ENCODE measurements around the gene NDST1. TPM values are rescaled to one million over a fixed set of nuclear protein-coding genes. Genes with fewer than 3 reads are reported as not detected.

Gene NDST1
- total RNA-seq, 1 experiment from 2014 or later = 33.1 TPM

DNA sequence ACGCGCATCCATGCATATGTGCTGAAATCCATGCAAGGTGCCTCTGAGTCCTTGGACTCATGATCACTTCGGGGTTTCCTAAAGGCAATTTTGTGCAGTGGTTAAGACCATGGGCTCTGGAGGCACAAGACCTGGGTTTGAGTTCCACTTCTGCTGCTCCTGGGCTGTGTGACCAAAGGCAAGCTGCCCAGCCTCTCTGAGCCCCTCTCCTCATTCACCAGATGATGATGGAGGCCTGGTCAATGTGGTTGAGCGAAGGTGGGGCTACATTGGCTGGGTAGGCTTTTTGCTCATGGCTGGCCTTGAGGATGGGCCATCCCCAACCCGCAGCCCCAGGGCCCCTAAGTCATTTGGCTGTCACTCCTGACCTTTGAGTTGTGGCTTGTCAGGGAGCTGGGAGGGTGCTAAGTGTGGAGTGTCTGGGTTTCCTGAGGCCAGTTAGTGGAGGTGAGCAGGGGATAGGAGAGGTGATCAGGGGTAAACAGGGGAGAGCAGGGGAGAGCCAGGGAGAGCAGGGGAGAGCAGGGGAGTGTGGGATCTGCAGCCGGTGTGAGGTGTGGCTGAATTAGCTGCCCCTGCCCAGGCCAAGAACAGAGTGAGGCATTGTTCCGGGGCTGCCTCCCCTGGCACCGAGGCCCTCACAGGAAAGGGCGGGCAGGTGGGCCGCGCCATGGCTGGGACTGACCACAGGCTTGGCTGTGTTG lies 68.0 kb downstream of the NDST1 start:
- intact Hi-C loops (cut with micrococcal nuclease) = no loop called here
- H3K4me2 ChIP-seq (ENCODE audit: low read length) = no peak overlapping the region
- no peak for DNase-seq (ENCODE audit: low read depth, low spot score)
- POLR2A ChIA-PET = no interaction called here
- no peaks in the 10 kb centered on the region for H3K9me3 ChIP-seq (ENCODE audit: control insufficient read depth in 1 of 2, insufficient read depth in 1 of 2, low read depth in 1 of 2, low read length in 2 of 2)
- H3K27ac ChIP-seq (ENCODE audit: low read depth, low read length) = no peak overlapping the region
- H3K4me3 ChIP-seq (replicated peaks in 1 of 2; ENCODE audit: low read depth in 1 of 2, low read length in 2 of 2) = no peak overlapping the region
- H4K20me1 ChIP-seq (ENCODE audit: insufficient read depth) = no peaks in the 10 kb centered on the region
- no peak overlapping the region for H3K9ac ChIP-seq (ENCODE audit: low read length)
- TF ChIP-seq SIN3A (IDR thresholded peaks at IDR 0.05; ENCODE audit: low read depth) = no peak
- no peak for TF ChIP-seq TCF7L2 (IDR thresholded peaks at IDR 0.05; ENCODE audit: borderline replicate concordance, extremely low read depth, insufficient read depth, insufficient read length)
- no peak for TF ChIP-seq EZH2 (IDR thresholded peaks at IDR 0.05)
- TF ChIP-seq POLR2A (IDR thresholded peaks at IDR 0.05; ENCODE audit: borderline replicate concordance, extremely low read depth, insufficient read depth, insufficient read length) = no peak
- TF ChIP-seq JUND (IDR thresholded peaks at IDR 0.05) = no peak
- TF ChIP-seq CBX3 (IDR thresholded peaks at IDR 0.05; ENCODE audit: low read depth) = no peak
- TF ChIP-seq CEBPB (IDR thresholded peaks at IDR 0.05; ENCODE audit: low read depth) = no peak
- H3K27me3 ChIP-seq (ENCODE audit: insufficient read depth, low read length) = no peaks in the 10 kb centered on the region
- no TSS peak for BruUV-seq (replicated peaks)
- no peak overlapping the region for H2AFZ ChIP-seq (ENCODE audit: low read depth, low read length, poor library complexity, severe bottlenecking)
- H3K4me1 ChIP-seq (ENCODE audit: control insufficient read depth in 1 of 2, insufficient read depth in 2 of 2, low read length in 2 of 2) = no peaks in the 10 kb centered on the region
- no peak for ATAC-seq
- RAD21 ChIA-PET (ENCODE audit: low non-redundant PET in 1 of 2, low total read pairs in 2 of 2, uncharacterized antibody in 2 of 2, unreplicated experiment in 2 of 2) = no interaction called here
- CTCF ChIA-PET = no interaction called here
- H3K36me3 ChIP-seq (ENCODE audit: control insufficient read depth in 1 of 2, insufficient read depth in 2 of 2, low read length in 2 of 2) = no peaks in the 10 kb centered on the region
- no peaks in the 10 kb centered on the region for H3K9me2 ChIP-seq (ENCODE audit: insufficient read depth)
- no peaks in the 10 kb centered on the region for H3K79me2 ChIP-seq (ENCODE audit: insufficient read depth, low read length)

GRCh38 chr5:150576449-150576949 lies 68.6 kb downstream of the NDST1 start:
- DNase-seq (ENCODE audit: low read depth, low spot score) = no peak
- Histone ChIP-seq H3K79me2 (ENCODE audit: insufficient read depth, low read length) (no peaks in the 10 kb centered on the region), H3K36me3 (ENCODE audit: control insufficient read depth in 1 of 2, insufficient read depth in 2 of 2, low read length in 2 of 2) (no peaks in the 10 kb centered on the region), H3K4me2 (ENCODE audit: low read length) (no peak overlapping the region), H3K4me3 (replicated peaks in 1 of 2; ENCODE audit: low read depth in 1 of 2, low read length in 2 of 2) (no peak overlapping the region), H3K4me1 (ENCODE audit: control insufficient read depth in 1 of 2, insufficient read depth in 2 of 2, low read length in 2 of 2) (no peaks in the 10 kb centered on the region), H3K27ac (ENCODE audit: low read depth, low read length) (no peak overlapping the region), H4K20me1 (ENCODE audit: insufficient read depth) (no peaks in the 10 kb centered on the region), H3K27me3 (ENCODE audit: insufficient read depth, low read length) (no peaks in the 10 kb centered on the region), H2AFZ (ENCODE audit: low read depth, low read length, poor library complexity, severe bottlenecking) (no peak overlapping the region), H3K9me2 (ENCODE audit: insufficient read depth) (no peaks in the 10 kb centered on the region), H3K9me3 (ENCODE audit: control insufficient read depth in 1 of 2, insufficient read depth in 1 of 2, low read depth in 1 of 2, low read length in 2 of 2) (no peaks in the 10 kb centered on the region), H3K9ac (ENCODE audit: low read length) (no peak overlapping the region)
- BruUV-seq (replicated peaks) = no TSS peak
- RAD21 ChIA-PET (ENCODE audit: low non-redundant PET in 1 of 2, low total read pairs in 2 of 2, uncharacterized antibody in 2 of 2, unreplicated experiment in 2 of 2) = no interaction called here
- POLR2A ChIA-PET = no interaction called here
- TF ChIP-seq CBX3 (IDR thresholded peaks at IDR 0.05; ENCODE audit: low read depth) (no peak), ELF1 (IDR thresholded peaks at IDR 0.05; ENCODE audit: borderline replicate concordance, low read depth) (no peak), EZH2 (IDR thresholded peaks at IDR 0.05) (no peak), JUND (IDR thresholded peaks at IDR 0.05) (no peak), SIN3A (IDR thresholded peaks at IDR 0.05; ENCODE audit: low read depth) (no peak), TCF7L2 (IDR thresholded peaks at IDR 0.05; ENCODE audit: borderline replicate concordance, extremely low read depth, insufficient read depth, insufficient read length) (no peak), CTCF (IDR thresholded peaks at IDR 0.05 in 2 of 3, conservative IDR thresholded peaks at IDR 0.05 in 1 of 3; ENCODE audit: borderline replicate concordance in 1 of 3, insufficient read depth in 1 of 3, low read depth in 2 of 3, low read length in 2 of 3) (no peak), EZH2phosphoT487 (IDR thresholded peaks at IDR 0.05; ENCODE audit: borderline replicate concordance) (no peak), EGR1 (IDR thresholded peaks at IDR 0.05; ENCODE audit: low read depth) (no peak), POLR2A (IDR thresholded peaks at IDR 0.05; ENCODE audit: borderline replicate concordance, extremely low read depth, insufficient read depth, insufficient read length) (no peak), ZNF274 (IDR thresholded peaks at IDR 0.05; ENCODE audit: low read depth, low read length) (no peak)
- TF ChIP-seq, protein P1, sequence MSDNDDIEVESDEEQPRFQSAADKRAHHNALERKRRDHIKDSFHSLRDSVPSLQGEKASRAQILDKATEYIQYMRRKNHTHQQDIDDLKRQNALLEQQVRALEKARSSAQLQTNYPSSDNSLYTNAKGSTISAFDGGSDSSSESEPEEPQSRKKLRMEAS (IDR thresholded peaks at IDR 0.05) = no peak
- TF ChIP-seq, protein P2, sequence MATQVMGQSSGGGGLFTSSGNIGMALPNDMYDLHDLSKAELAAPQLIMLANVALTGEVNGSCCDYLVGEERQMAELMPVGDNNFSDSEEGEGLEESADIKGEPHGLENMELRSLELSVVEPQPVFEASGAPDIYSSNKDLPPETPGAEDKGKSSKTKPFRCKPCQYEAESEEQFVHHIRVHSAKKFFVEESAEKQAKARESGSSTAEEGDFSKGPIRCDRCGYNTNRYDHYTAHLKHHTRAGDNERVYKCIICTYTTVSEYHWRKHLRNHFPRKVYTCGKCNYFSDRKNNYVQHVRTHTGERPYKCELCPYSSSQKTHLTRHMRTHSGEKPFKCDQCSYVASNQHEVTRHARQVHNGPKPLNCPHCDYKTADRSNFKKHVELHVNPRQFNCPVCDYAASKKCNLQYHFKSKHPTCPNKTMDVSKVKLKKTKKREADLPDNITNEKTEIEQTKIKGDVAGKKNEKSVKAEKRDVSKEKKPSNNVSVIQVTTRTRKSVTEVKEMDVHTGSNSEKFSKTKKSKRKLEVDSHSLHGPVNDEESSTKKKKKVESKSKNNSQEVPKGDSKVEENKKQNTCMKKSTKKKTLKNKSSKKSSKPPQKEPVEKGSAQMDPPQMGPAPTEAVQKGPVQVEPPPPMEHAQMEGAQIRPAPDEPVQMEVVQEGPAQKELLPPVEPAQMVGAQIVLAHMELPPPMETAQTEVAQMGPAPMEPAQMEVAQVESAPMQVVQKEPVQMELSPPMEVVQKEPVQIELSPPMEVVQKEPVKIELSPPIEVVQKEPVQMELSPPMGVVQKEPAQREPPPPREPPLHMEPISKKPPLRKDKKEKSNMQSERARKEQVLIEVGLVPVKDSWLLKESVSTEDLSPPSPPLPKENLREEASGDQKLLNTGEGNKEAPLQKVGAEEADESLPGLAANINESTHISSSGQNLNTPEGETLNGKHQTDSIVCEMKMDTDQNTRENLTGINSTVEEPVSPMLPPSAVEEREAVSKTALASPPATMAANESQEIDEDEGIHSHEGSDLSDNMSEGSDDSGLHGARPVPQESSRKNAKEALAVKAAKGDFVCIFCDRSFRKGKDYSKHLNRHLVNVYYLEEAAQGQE (IDR thresholded peaks at IDR 0.05; ENCODE audit: low read depth) = no peak
- CTCF ChIA-PET = no interaction called here
- intact Hi-C loops (cut with micrococcal nuclease) = no loop called here
- no peak for ATAC-seq
